Cardiac septum (tissue), 1 donor: ENCODE results near the gene HCN4. TPM values are rescaled to one million over a fixed set of nuclear protein-coding genes. Genes with fewer than 3 reads are reported as not detected.
A peak's percentile ranks its signal among the peaks of the same experiment; 100 is the strongest.

Experiments
- DNase-seq: peaks from one replicate; pipeline ENCODE4 v3.0.0-alpha.2; 2020; ENCODE audit warnings: low spot score
- intact Hi-C: fragments of 100-400 bp; cut with DNase I; formaldehyde crosslinking; loops from one replicate; pipeline ENCODE4 v1.14.0; 2022
- total RNA-seq: library from RNA; stranded (reverse); fragmentation: NEBNext Ultra II Directional; extraction: Animal tissue kit (Norgen Biotek cat#: 25700); gene quantifications from one replicate; pipeline ENCODE4 v1.2.1, GENCODE V29; 2021
- donor health status: DM: no; HTN: no; CAD: no.

The HCN4 gene
- total RNA-seq, 1 donor from 2014 or later: 6.2 TPM

DNA sequence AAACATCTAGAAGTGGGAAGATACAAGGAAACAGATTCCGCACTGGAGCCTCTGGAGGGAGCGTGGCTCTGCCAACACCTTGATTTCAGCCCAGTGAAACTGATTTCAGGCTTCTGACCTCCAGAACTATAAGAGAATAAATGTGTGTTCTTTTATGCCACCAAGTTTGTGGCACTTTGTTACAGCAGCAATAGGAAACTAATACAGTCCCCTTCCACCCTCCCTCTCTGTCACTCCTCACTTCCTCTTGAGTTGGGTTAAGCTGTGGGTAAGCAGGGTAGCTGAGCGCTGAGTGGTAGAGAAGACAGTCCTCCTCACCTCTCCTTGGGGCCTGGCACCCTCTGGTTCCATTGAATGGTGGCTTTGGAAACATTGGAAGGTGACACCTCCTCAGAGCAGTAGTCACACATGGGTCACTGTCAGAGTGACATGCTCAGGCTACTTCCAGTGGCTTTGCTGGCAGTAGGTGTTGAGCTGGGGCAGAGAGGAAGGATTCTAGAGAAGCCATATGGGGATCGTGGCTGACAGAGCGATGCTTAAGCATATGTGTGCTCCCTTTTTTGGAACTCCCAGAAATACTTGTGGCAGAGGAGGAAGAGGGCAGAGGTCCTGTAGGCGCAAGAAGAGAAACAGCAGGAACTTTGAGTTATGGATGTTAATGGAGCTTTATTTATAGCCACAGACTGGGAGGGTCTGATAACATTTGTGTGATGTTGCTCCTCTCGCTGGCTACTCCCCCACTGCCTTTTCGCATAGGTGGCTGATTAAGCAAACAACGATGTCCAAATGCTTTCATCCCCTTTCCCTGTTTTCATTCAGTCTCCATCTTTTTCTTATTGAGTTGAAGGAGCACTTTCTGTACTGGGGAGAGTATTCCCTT lies 14.8 kb upstream of the HCN4 start:
- DNase-seq: peak; percentile 69
- intact Hi-C loops: no loop called here

DNA sequence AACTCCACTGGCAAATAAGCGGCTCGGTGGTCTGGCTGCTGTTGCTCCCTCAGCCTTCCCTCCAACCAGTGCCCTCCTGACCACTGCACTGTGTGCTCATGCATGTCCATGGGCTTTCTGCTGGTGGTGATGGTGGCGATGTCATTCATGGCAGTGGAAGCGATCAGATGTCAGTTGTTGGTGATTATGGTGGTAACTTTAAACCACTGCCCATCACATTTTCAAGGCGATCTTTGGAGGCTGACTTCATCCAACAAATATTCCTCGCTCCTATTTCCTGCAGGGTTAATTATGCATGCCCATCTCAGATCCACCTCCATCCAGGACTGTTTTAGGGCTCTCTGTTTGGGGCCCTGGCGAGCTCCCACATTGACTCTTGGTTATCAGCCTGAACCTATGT lies 13.4 kb upstream of the HCN4 start:
- intact Hi-C loops: no loop called here
- DNase-seq: no peak

DNA sequence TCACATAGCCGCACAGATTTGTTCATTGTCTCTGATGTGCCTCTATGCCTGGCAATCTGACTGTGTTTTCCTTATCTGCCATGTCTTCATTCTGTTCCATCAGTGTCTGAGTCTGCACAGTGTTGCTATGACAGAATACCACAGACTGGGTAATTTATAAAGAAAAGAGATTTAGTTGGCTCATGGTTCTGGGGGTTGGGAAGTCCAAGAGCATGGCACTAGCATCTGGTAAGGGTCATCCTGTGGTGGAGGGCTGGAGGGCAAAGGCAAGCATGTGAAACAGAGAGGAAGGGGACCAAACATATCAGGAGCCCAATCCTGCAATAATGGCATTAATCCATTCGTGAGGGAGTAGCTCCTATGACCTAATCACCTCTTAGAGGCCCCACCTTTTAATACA lies 11.9 kb upstream of the HCN4 start:
- DNase-seq: no peak
- intact Hi-C loops: no loop called here

DNA sequence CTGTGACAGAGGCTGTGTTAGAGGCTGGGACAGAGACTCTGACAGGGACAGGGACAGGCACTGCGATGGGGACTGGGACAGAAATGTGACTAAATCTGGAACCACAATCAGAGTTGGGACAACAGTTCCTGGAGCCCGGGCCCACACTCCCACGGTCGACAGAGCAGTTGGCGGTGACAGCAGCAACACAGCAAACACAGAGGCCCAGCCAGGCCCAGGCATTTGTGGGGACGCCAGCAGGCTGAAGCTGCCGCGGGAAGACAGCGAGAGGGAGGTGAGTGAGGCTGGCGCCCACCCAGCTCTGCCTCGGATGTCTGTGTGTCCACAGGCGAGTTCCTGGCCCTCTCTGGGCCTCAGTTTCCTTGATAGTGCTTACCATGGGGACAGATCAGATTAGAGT lies 9.3 kb upstream of the HCN4 start:
- intact Hi-C loops: no loop called here
- no peak for DNase-seq

DNA sequence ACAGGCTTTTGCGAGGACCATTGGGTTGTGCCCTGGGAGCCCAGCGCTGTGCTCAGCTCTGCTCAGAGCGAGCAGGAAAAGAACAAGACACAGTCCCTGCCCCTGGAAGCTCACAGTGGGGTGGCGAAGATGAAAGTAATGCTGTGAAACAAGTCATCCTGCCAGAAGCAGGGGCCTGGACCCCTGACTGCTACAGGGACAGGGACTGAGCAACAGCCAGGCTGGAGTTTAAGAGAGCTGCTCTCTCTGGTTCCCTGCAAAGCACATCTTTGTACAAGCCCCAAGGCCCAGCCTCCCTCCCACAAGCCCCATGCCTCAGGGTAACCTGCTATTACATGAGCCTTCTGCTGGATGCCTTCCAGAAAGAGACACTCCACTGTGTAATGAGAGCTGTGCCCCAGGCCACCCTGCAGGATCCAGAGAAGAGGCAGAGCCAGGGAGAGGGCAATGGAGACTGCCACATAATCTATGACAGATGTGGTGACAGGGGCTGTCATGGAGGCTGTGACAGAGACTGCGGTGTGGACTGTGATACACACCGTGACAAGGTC lies 7.1 kb upstream of the HCN4 start:
- intact Hi-C loops: no loop called here

DNA sequence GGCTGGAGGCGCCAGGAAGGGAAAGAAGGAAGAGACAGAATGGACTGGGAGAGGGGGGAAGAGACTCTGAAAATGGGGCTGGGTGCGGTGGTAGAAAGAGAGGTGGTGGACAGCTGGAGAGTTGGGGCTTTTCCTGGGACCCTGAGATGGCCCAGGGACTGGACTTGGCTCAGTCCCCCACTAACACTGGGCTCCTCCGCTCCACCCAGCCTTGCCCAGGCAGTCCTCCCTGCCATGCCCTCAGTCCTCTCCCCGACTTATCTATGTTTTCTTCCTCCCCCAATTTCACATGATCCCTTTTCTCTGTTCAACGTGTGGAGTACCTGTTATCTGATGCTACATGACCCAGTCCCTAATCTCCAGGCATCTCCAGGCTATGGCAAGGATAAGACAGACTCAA lies 6.3 kb upstream of the HCN4 start:
- intact Hi-C loops: no loop called here
- no peak for DNase-seq

More for the DNA sequence above, 7.1 kb upstream of the HCN4 start:
- DNase-seq: no peak

DNA sequence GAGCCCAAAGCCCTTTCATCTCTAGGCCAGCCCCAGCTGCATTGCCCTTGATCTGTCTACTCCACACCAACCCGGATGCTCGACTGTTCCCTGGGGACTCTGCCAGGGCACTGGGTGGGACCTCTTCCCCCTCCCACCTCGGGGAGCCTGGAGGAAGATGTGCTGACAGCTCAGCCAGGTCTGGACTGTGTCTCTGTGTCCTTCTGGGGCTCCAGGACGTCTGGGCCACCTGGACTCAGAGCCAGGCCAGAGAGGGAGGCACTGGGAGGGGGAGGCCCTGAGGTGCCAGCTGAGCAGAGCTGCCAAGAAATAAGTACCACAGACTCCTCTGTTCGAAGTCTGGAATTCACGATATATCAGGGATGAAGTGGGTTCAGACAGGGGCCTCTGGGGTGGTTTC lies 5.8 kb upstream of the HCN4 start:
- peak; percentile 91 for DNase-seq
- intact Hi-C loops: no loop called here

DNA sequence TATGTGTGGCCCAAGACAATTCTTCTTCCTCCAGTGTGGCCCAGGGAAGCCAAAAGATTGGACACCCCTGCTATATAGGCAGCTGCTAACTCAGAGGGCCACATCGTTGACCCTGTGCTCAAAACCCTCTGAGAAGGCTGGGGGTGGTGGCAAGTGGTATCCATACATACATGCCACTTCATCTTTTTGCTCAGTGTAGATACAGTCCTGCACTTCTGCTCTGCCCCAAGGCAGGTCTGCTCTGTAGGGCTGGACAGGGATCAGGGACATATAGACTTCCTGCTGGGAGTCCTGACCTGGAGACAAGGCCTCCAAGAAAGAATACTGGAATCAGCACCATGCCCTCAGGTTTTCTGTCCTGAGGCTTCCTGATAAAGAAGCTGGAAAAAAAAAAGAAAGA lies 4.5 kb upstream of the HCN4 start:
- DNase-seq: no peak
- intact Hi-C loops: no loop called here

DNA sequence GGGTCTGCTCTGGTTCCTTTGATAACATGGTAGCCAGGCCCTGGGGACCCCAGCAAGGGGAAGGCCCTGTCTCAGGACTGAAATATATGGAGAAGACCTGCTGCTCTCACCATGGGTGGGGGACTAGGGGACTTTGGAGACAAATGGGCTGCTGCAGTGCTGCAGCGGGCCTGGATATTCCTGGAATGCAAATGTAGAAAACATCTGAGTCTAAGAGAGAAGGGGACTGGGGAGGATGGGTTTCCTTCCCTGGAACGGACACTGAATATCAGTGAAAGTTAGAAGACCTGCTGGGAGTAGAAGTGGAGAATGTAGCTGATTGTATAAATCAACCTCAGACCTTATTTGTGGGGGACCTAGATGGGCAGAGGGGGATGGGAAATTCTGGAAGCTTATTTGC lies 3.1 kb upstream of the HCN4 start:
- intact Hi-C loops: no loop called here
- DNase-seq: no peak

DNA sequence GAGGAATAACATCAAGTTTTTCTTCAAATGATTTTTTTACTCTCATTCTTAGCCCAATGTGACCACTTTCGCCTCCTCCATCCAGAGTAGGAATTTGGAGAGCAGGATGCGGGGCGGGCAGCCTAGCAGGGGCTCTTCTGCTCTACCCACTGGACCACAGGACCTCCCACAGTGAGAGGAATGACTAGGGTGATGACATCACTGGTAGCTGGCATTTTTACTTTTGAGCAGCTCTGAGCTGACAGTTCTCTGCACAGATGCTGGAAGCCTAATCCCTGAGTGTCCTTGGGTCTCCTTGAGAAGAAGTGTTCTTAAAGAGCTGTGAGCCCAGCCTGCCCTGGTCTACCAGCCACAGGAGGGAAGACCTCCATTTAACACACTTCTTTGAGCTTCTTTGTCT lies 1.4 kb upstream of the HCN4 start:
- no peak for DNase-seq
- intact Hi-C loops: no loop called here

DNA sequence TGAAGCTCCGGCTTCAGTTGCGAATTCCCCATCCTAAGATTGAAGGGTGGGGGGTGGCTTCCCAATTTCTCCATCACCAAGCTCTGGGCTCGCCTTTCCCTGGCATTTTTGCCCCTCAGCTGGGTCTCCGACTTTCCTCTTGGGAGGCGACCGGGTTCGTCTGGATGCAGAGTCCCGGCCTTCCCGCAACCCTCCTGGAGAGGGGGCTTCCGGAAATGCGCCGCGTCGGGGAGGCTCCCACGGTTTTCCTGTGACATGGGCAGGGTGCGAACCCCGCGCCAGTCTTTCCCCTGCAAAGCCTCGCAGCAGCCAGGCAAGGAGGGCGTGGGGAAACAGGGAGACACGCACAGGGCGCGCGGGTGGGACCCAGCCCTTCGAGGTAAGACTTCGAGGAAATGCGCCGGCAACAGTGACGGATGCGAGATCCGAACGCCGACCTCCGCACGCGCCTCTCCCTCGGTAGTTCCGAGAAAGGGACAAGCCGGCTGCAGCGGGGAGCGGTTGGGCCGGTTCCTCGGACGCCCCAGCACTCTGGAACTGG lies 466 bp upstream of the HCN4 start:
- intact Hi-C loops: loop anchor here (10.0 kb wide), 1 partner anchor 146 kb away; no protein-coding TSS in a partner anchor
- no peak for DNase-seq

DNA sequence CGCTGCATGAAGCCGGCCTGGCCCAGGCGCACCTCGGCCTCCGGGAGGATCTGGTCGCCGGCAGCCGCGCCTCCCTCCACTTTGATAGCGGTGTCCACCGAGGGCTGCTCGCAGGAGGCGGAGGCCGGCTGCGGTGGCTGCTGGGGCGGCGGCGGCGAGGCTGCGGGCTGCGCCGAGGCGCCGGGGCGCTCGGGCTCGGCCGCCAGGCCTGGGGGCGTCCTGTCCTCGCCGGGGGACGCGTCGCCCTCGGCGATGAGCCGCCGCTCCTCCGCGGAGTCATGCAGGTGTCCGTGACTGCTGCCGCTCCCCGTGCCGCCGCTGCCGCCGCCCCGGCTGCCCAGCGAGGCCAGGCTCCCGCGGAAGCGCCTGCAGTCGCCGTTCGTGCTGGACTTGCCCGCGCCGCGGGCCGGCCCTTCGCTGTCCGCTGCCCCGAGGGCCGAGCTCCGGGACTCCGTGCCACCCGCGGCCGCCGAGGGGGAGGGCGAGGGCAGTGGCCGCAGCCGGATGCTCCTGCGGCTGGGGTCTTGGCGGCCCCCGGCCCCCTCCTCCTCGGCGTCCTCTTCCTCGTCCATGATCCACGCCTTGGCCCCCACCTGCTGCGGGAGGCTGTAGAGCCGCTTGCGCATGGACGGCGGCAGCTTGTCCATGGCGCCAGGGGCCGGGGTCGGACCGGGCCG lies 996 bp downstream of the HCN4 start:
- DNase-seq: no peak
- intact Hi-C loops: loop anchor here (10.0 kb wide), 1 partner anchor 147 kb away; no protein-coding TSS in a partner anchor

DNA sequence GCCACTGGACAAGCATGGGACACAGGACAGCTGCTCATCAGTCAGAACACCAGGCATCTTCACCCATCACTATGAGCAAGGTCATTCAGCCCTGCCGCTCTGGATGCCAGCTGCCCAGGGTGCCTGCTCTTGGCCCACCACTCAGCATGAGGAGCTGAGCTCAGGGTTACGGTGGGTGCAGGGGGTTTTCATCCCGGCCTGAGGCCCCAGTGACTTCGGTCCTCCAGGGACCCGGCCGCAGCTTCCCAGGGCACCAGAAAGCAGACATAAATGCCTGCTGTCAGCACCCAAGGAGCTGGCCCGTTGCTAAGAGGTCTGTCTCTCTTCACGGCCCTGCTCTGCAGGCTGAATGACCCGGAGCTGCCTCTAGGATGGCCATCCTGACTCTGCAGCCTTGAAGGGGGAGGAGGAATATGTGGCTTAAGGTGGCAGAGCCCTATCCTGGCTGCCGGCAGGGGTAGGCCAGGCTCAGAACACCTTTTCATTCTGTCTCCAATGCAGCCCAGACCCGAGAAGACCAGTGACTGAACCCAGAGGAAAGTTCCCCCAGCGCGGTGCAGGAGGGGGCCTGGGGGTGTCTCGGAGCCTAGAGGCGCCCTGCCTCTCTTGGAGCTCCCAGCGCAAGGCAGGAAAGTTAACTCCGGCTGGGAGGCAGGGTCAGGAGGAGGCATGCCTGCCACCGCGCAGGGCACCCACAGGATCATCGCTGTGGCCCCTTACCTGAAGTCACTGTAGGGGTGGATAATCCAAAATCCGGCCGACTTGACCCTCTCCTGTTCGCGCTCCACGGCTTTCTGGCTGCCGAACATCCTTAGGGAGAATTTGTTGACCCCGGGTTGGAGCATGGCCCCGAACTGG lies 1.8 kb downstream of the HCN4 start:
- intact Hi-C loops: loop anchor here (10.0 kb wide), 1 partner anchor 148 kb away; no protein-coding TSS in a partner anchor
- no peak for DNase-seq

DNA sequence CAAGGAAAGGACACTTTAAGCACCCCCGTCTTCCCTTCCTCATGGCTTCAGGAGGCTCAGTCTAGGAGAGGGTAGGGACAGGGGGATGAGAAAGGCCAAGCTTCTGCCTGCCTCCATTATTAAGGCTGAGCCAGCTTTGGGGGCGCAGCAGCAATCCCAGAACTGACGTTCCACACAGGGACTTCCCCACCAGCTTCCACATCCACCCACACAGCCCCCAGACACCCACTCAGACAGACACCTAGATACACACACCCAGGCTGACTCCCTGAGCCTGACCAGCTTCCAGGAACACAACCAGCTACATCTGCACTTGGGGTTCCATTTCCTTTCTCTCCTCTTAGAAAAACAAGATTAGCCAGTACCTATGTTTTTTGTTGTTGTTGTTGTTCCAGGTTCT lies 4.7 kb downstream of the HCN4 start:
- no peak for DNase-seq
- intact Hi-C loops: loop anchor here (10.0 kb wide), 1 partner anchor 151 kb away; no protein-coding TSS in a partner anchor

DNA sequence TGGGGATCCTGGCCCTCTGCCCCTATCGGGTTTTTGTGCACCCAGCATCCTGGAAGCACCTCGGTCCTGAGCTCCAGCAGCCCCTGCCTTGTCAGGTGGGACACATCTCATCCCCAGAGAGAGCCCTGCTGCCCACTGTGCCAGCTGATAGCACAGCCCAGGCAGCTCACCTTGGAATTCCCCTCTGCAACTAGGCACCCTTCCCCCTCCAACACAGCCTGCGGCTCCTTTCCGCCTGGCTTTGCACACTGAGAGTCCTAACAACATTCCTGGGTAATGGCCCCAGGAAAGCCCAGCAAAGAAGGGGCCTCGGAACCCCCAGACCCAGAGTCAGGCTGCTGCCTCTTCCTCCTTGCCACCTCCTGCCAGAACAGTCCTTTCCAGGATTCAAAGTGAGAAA lies 5.9 kb downstream of the HCN4 start:
- intact Hi-C loops: loop anchor here (10.0 kb wide), 1 partner anchor 152 kb away; no protein-coding TSS in a partner anchor
- DNase-seq: no peak

DNA sequence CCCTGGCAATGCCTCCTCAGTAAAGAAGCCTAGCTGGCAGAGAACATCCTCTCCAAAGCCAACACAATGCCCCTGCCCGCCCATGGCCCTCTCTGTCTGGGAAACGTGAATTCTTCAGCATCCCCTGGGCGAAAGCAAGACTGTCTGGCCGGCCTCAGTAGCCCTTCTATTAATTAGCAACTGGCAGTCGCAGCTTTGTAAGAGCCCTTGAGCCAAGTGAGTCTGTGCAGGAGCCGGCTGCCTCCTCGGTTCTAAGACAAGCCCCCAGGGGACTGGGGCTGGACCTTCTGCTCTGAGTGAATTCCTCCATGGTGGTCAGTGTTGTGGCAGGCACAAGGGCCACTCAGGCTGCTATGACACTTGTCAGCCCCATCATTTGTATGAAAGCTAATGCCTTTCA lies 7.4 kb downstream of the HCN4 start:
- DNase-seq: no peak
- intact Hi-C loops: loop anchor here (10.0 kb wide), 1 partner anchor 153 kb away; no protein-coding TSS in a partner anchor

DNA sequence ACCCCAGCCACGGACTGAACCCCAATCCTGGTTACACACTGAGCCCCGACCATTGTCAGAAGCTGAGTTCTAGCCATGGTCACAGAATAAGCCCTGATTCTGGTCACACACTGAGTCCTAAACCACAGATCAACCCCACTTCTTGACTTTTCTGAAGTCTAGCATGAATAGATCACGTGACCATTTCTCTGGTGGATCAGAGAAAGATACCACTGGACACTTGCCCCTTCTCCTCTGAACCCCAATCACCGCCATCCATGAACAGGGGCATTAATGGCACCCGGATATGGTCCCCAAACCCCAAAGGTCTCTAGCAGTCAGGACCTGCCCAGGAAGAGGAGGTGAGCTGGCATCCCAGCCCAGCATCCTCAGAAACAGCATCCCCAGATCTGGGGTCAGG lies 9.1 kb downstream of the HCN4 start:
- intact Hi-C loops: loop anchor here (10.0 kb wide), 1 partner anchor 155 kb away; no protein-coding TSS in a partner anchor

DNA sequence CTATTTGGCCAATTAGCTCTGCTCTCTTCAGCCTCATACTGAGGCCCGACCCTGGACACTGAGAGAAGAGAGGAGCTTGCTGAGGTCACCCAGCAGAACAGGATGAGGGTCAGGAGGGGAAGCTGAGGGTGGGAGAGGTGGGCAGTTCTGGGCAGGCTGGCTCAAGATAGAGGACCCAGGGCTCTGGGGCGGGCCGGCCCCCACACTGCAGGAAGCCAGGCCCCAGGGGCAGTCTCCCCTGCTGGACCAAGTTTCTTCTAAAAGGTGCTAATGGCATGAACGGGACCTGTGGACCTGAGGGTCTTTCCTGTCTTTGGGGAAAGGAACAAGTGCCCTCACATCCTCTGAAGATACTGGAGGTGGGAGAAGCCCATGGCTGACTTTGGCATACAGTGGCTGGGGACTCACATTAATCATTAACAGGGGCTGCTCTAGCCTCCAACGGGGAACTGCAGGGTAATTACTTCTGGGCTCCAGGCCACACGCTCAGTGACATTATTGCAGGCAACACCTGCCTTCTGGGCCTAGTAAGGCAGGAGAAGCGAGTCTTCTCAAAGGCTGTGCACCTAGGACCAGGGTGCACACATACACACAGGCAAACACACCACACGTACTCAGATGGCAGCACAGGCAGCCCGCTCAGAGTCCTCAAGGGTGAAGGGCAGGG lies 10.6 kb downstream of the HCN4 start:
- intact Hi-C loops: no loop called here
- DNase-seq: no peak

More for the DNA sequence above, 9.1 kb downstream of the HCN4 start:
- no peak for DNase-seq
